Activated naive CD8-positive, alpha-beta T cell treated with anti-CD3 and anti-CD28 coated beads, Interleukin-2, amount 50 U/mL, for 24 hours (primary cell): ENCODE results near the gene PPP3CA.

Source experiments
- ATAC-seq: fragments of 150-1000 bp; cut with Tn5 transposase; one replicate; pipeline ENCODE4 v1.10.0; 2021
- DNase-seq: peaks from one replicate; pipeline ENCODE4 v3.0.0; 2021
- H3K27ac Mint-ChIP-seq: one replicate; pipeline ENCODE4 v1.8.0; 2021; ENCODE audit warnings: mild to moderate bottlenecking, mixed read lengths
- H3K27me3 Mint-ChIP-seq: one replicate; pipeline ENCODE4 v1.8.0; 2021; ENCODE audit warnings: mixed read lengths
- H3K36me3 Mint-ChIP-seq: one replicate; pipeline ENCODE4 v1.8.0; 2021; ENCODE audit warnings: low read depth, mixed read lengths
- H3K4me1 Mint-ChIP-seq: one replicate; pipeline ENCODE4 v1.8.0; 2021; ENCODE audit warnings: mixed read lengths
- H3K4me3 Mint-ChIP-seq: one replicate; pipeline ENCODE4 v1.8.0; 2021; ENCODE audit warnings: mild to moderate bottlenecking, moderate library complexity, mixed read lengths
- H3K9me3 Mint-ChIP-seq: one replicate; pipeline ENCODE4 v1.8.0; 2021; ENCODE audit warnings: mixed read lengths

PPP3CA gene

GRCh38 chr4:100983426-100983825, 363.9 kb downstream of the PPP3CA start:
- peaks cover 5% of the 10 kb centered on the region for H3K27me3 Mint-ChIP-seq
- H3K9me3 Mint-ChIP-seq: no peaks in the 10 kb centered on the region
- no peaks in the 10 kb centered on the region for H3K36me3 Mint-ChIP-seq
- H3K4me1 Mint-ChIP-seq: no peaks in the 10 kb centered on the region
- no peak for ATAC-seq
- no peak overlapping the region for H3K4me3 Mint-ChIP-seq
- no peak overlapping the region for H3K27ac Mint-ChIP-seq
- no peak for DNase-seq

GRCh38 chr4:100982345-100982744, 365.0 kb downstream of the PPP3CA start:
- Mint-ChIP-seq H3K27ac (no peak overlapping the region), H3K4me3 (no peak overlapping the region), H3K36me3 (no peaks in the 10 kb centered on the region), H3K4me1 (no peaks in the 10 kb centered on the region), H3K9me3 (no peaks in the 10 kb centered on the region), H3K27me3 (peaks cover 2% of the 10 kb centered on the region)
- no peak for DNase-seq
- no peak for ATAC-seq

DNA sequence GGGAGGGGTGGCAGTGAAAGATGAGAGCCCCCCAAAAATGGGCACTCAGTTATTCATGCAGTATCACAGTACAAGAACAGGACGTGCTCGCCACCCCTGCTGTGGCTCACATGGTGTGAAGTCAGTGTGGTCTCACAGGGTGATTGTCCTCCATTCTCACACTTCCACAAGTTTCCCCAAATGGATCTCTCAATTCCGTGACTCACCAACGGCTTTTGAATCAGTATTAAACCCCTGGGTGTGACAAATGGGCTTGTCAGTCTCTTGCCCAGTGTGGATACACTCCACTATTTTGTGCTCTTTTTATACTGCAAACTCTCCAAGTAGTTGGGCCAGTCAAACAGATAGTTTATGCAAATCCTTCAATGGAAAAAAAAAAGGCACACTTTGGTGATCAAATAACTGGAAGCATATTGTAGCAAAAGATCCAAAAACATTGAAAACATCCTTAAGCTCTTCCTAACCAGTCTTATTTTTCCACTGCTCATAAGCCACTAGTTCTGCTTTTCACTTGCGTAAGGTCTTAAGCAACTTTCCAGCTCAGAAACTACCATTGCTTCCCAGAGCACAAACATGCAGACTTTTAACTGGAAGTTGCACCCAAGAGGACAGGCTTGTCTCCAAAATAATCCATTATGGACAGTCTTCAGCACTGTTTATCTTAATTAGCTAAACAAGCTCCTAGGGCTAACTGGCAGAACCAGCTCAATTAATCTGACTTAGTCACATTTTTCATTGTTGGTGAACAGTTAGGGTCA, 365.7 kb downstream of the PPP3CA start:
- H3K27ac Mint-ChIP-seq: no peak overlapping the region
- no peaks in the 10 kb centered on the region for H3K9me3 Mint-ChIP-seq
- no peak for DNase-seq

DNA sequence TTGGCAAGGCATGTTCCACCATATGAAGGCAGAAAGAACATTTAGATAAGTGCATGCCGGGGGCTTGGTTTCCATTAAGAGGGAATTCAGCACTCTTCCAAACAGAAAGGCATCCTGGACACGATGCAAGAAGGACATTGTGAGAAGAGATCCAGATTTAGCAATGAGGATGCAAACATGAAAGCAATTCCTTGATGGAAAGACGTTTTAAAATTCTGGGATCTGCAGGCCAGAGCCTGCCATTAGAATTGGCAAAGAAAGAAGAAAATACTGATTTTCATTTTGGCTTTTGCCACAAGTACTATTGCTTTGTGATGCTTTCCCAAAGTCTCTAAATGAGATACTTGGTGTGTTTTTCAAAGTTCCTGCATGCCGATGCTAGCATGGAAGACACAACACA, 367.6 kb downstream of the PPP3CA start:
- no peaks in the 10 kb centered on the region for H3K36me3 Mint-ChIP-seq
- no peak overlapping the region for H3K4me3 Mint-ChIP-seq
- DNase-seq: no peak
- H3K4me1 Mint-ChIP-seq: no peaks in the 10 kb centered on the region
- no peak for ATAC-seq
- peaks cover 2% of the 10 kb centered on the region for H3K27me3 Mint-ChIP-seq
- no peak overlapping the region for H3K27ac Mint-ChIP-seq
- no peaks in the 10 kb centered on the region for H3K9me3 Mint-ChIP-seq

More for the DNA sequence above, 365.7 kb downstream of the PPP3CA start:
- no peak for ATAC-seq
- Mint-ChIP-seq H3K36me3 (no peaks in the 10 kb centered on the region), H3K4me3 (no peak overlapping the region), H3K4me1 (no peaks in the 10 kb centered on the region), H3K27me3 (peaks cover 2% of the 10 kb centered on the region)

DNA sequence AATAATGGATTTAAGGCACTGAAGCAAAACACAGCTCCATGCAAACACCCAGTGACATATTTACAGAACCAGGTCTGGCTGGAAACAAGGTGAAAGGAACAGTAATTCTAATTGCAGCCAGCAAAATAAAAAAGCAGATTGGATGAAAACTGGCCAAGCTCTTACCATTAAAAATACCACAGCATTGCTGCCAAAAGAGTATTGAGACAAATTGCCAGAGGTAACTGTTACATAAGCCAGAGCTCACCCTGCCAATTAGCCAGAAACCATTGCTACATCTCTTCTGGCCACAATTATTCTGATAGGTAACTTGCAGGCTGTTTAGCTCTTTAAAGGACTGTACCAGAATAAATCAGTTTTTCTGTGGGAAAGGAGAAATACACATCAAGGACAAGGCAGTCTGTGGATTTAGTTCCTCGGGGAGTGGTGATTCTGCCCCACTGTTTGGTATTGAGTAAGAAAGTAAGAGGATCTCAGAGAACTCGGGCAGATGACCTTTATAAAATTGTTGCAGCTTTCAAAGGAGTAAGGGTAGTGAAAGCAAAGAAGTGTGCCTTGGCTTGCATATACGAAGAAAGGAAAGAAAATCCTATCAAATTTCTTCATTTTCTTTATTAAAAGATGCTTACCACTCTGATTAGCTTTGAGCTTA, 369.5 kb downstream of the PPP3CA start:
- Mint-ChIP-seq H3K27ac (no peak overlapping the region), H3K4me3 (no peak overlapping the region), H3K27me3 (peaks cover 2% of the 10 kb centered on the region), H3K36me3 (no peaks in the 10 kb centered on the region), H3K4me1 (no peaks in the 10 kb centered on the region), H3K9me3 (no peaks in the 10 kb centered on the region)
- ATAC-seq (no peak), DNase-seq (no peak)

GRCh38 chr4:100977274-100977673, 370.1 kb downstream of the PPP3CA start:
- no peak overlapping the region for H3K27ac Mint-ChIP-seq
- H3K36me3 Mint-ChIP-seq: no peaks in the 10 kb centered on the region
- no peak for DNase-seq
- ATAC-seq: no peak
- peaks cover 2% of the 10 kb centered on the region for H3K27me3 Mint-ChIP-seq
- no peak overlapping the region for H3K4me3 Mint-ChIP-seq
- no peaks in the 10 kb centered on the region for H3K9me3 Mint-ChIP-seq
- no peaks in the 10 kb centered on the region for H3K4me1 Mint-ChIP-seq
